22Rv1 (cell line): Measurements from ENCODE around the gene SLPI.

Experiments
- ZFX ChIP-seq: fragments of 450-650 bp; IDR thresholded peaks from 2 replicates; pipeline ENCODE4 v1.6.1; 2017; ENCODE audit warnings: antibody characterized with exemption, borderline replicate concordance
- TF ChIP-seq, protein P1 (sequence below): fragments of 450-650 bp; IDR thresholded peaks from 2 replicates; pipeline ENCODE4 v1.5.1; 2017; ENCODE audit warnings: mild to moderate bottlenecking

DNA sequence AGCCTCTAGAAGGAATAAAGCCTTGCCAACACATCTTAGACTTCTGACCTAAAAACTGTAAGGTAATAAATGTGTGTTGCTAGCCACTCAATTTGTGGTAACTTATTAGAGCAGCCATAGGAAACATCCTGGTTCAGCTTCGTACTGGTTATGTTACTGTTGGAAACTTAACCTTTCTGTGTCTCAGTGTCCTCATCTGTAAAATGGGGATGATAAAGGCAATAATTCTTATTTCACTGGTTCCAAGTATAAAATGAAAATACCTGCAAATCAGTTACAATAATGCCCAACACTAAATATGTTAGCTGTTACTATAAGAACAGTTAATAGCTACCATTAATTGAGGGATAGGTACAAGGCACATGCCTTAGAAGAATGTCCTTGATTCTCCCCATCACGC lies 38.0 kb upstream of the SLPI start:
- TF ChIP-seq, protein P1, sequence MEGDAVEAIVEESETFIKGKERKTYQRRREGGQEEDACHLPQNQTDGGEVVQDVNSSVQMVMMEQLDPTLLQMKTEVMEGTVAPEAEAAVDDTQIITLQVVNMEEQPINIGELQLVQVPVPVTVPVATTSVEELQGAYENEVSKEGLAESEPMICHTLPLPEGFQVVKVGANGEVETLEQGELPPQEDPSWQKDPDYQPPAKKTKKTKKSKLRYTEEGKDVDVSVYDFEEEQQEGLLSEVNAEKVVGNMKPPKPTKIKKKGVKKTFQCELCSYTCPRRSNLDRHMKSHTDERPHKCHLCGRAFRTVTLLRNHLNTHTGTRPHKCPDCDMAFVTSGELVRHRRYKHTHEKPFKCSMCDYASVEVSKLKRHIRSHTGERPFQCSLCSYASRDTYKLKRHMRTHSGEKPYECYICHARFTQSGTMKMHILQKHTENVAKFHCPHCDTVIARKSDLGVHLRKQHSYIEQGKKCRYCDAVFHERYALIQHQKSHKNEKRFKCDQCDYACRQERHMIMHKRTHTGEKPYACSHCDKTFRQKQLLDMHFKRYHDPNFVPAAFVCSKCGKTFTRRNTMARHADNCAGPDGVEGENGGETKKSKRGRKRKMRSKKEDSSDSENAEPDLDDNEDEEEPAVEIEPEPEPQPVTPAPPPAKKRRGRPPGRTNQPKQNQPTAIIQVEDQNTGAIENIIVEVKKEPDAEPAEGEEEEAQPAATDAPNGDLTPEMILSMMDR = no peak
- no peak for TF ChIP-seq ZFX
